GM21360 (cell line): ENCODE data around the gene RP9.
"Not testable (repeated sequence)": the region's sequence is repeated elsewhere in the genome, so short reads cannot be mapped to it uniquely, and the experiment has no call there.

Experiments used
- ATAC-seq: cut with Tn5 transposase; IDR thresholded peaks from one replicate; pipeline ENCODE4 v1.9.1; 2021; ENCODE audit warnings: mild to moderate bottlenecking, moderate library complexity; ENCODE audit not compliant: unreplicated experiment

RP9 gene

GRCh38 chr7:33107136-33108066 lies 1.8 kb downstream of the RP9 start:
- ATAC-seq: no peak

- no peak for ATAC-seq
Measured at GRCh38 chr7:33101906-33102305, 7.3 kb downstream of the RP9 start.

- no peak for ATAC-seq
Measured at GRCh38 chr7:33100770-33101169, 8.4 kb downstream of the RP9 start.

GRCh38 chr7:33099154-33099940 lies 9.9 kb downstream of the RP9 start:
- ATAC-seq: no peak

- not testable (repeated sequence) for ATAC-seq
Measured at GRCh38 chr7:33094745-33095275, 14.4 kb downstream of the RP9 start.

GRCh38 chr7:33093266-33093665 lies 15.9 kb downstream of the RP9 start:
- no peak for ATAC-seq

GRCh38 chr7:33091641-33092191 lies 17.5 kb downstream of the RP9 start:
- ATAC-seq: no peak

- ATAC-seq: no peak
Measured at GRCh38 chr7:33091111-33091531, 18.1 kb downstream of the RP9 start.

- ATAC-seq: no peak
Measured at GRCh38 chr7:33089142-33089541, 20.1 kb downstream of the RP9 start.

- no peak for ATAC-seq
Measured at GRCh38 chr7:33087858-33088257, 21.3 kb downstream of the RP9 start.

- no peak for ATAC-seq
Measured at GRCh38 chr7:33087356-33087755, 21.8 kb downstream of the RP9 start.

- no peak for ATAC-seq
Measured at GRCh38 chr7:33079763-33080690, 29.2 kb downstream of the RP9 start.

- ATAC-seq: no peak
Measured at GRCh38 chr7:33079096-33079495, 30.1 kb downstream of the RP9 start.

- ATAC-seq: no peak
Measured at GRCh38 chr7:33076737-33077136, 32.5 kb downstream of the RP9 start.

- ATAC-seq: no peak
Measured at GRCh38 chr7:33075818-33076518, 33.2 kb downstream of the RP9 start.

GRCh38 chr7:33073243-33073642 lies 36.0 kb downstream of the RP9 start:
- ATAC-seq: no peak

- ATAC-seq: no peak
Measured at GRCh38 chr7:33072471-33072870, 36.7 kb downstream of the RP9 start.

GRCh38 chr7:33070831-33071230 lies 38.4 kb downstream of the RP9 start:
- no peak for ATAC-seq

GRCh38 chr7:33070277-33070676 lies 38.9 kb downstream of the RP9 start:
- no peak for ATAC-seq

GRCh38 chr7:33067921-33068320 lies 41.3 kb downstream of the RP9 start:
- ATAC-seq: no peak
